Measurements from ENCODE around the gene RPL10.
"Not testable (repeated sequence)": the region's sequence is repeated elsewhere in the genome, so short reads cannot be mapped to it uniquely, and the experiment has no call there.

The RPL10 gene

DNA sequence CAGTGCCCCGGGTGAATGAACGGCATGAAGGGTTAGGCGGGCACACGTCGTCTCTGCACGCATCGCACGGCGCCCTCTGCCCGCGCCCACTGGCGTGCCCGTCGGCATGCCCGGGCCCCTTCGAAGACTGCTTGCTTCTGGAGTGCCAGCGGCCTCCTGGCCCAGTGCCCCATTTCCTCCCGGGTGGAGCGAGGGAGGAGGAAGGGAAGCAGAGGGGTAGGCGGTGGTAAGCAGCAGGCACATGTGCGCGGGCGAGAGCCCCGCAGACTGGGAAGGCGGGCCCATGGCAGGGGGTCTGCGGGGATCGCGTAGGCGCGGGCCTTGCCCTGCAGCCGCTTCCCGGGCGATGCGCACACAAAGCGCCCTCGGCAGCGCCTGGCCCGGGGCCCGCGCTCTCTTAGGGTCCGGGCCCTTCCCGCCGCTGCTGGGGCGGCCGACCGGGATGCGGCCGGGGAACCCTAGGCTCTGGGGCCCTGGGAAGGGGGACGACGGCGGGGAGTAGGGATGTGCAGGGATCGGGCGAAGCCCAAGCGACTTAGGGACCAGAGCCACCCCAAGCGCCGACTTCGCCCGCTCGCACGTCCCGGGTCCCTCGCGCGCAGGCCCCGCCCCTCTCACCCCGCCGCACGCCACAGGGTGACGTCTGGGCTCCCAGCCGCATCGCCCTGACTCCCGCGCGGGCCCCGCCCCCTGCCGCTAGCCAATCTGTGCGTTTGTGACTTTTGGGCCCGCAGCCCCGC lies 19.9 kb upstream of the RPL10 start:
- DNase-seq (ENCODE audit: low read depth) = no peak

DNA sequence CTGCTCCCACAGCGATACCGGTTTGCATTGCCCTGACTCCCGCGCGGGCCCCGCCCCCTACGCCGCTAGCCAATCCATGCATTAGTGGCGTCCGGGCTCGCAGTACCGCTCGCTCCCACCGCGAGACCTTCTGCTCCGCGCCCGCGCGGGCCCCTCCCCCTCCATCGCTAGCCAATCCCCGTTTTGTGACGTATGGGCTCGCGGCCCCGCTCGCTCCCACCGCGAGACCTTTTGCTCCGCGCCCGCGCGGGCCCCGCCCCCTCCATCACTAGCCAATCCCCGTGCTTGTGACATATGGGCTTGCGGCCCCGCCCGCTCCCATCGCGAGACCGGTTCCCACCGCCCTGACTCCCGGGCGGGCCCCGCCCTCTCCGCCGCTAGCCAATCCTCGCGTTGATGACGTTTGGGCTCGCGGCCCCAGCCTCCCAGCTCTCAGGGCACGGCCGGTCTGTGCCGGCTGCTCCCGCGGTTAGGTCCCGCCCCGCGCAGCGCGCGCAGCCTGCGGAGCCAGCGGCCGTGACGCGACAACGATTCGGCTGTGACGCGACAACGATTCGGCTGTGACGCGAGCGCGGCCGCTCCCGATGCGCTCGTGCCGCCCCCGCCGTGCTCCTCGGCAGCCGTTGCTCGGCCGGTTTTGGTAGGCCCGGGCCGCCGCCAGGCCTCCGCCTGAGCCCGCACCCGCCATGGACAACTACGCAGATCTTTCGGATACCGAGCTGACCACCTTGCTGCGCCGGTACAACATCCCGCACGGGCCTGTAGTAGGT lies 19.2 kb upstream of the RPL10 start, which contains the start of gene EMD:
Gene EMD (plus strand): TSS at position 497 of the 770 bp plus-strand sequence. CDS start 190 bp downstream, at position 687.
- DNase-seq (ENCODE audit: low read depth) = peak; percentile 94

DNA sequence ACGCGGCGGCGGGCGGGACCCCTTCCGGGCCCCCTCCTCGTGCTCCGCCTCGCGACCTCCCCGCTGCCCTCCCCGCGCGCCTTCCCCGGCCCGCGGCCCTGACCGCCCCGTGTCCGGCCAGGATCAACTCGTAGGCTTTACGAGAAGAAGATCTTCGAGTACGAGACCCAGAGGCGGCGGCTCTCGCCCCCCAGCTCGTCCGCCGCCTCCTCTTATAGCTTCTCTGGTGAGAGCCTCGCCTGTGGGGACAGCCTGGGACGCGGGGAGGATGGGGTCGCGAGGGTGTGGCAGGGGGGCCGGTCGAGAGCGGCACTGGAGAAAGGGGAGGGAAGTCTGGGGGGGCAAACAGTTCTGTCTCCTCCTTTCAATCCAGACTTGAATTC lies 18.6 kb upstream of the RPL10 start:
- DNase-seq (ENCODE audit: low read depth) = no peak

DNA sequence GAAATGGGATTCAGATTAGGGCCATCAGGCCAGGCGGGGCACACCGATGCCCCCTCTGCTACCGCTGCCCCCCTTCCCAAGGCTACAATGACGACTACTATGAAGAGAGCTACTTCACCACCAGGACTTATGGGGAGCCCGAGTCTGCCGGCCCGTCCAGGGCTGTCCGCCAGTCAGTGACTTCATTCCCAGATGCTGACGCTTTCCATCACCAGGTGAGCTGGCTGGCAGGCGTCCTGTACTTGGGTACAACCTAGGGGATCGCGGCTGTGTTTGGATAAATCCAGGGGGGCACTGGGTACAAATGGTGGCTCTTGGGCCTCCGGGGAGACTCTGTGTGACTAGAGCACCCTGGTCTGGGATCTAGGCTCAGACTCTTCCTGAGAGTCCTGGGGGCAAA lies 18.0 kb upstream of the RPL10 start:
- no peak for DNase-seq (ENCODE audit: low read depth)

DNA sequence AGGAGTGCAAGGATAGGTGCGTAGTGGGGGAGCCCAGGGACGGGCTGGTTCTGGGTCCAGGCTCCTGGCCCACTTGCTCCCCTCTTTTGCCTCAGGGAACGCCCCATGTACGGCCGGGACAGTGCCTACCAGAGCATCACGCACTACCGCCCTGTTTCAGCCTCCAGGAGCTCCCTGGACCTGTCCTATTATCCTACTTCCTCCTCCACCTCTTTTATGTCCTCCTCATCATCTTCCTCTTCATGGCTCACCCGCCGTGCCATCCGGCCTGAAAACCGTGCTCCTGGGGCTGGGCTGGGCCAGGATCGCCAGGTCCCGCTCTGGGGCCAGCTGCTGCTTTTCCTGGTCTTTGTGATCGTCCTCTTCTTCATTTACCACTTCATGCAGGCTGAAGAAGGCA lies 17.4 kb upstream of the RPL10 start:
- DNase-seq (ENCODE audit: low read depth) = no peak

DNA sequence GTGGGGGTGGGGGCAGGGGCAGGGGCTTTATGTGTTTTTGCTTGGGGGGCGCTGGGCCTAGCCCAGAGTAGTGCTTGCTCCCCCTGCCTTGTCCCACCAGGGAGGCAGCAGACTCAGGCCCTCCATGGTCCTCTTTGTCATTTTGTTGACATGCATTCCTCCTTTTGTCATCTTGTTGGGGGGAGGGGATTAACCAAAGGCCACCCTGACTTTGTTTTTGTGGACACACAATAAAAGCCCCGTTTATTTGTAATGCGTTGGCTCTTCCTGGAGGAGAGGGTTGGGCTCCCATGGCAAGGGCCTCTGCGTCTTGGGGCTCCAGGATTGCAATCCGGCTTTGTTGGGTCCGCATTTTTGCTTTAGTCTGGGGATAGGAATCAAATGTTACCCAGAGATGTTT lies 16.9 kb upstream of the RPL10 start:
- no peak for DNase-seq (ENCODE audit: low read depth)

DNA sequence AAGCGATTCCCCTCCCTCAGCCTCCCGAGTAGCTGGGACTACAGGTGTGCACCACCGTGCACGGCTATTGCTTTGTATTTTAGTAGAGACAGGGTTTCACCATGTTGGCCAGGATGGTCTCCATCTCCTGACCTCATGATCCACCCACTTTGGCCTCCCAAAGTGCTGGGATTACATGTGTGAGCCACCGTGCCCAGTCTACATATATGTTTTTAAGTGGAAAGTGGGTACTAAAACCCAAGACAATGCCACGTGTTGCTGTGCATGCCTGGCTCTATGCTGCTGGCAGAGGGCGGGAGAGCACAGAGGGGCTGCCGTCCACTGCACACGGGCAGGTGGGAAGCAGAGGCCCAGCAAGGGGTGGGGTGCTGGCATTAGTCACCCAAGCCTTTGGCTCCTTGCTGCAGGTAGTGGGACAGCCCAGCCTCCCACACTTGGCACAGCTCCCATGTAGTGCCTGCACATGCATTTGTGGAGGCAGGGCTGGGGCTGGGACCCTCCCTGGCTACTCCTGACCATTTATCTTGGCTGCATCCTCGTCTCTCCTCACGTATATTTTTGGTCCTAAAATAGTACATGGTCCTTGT lies 15.6 kb upstream of the RPL10 start:
- no peak for DNase-seq (ENCODE audit: low read depth)

DNA sequence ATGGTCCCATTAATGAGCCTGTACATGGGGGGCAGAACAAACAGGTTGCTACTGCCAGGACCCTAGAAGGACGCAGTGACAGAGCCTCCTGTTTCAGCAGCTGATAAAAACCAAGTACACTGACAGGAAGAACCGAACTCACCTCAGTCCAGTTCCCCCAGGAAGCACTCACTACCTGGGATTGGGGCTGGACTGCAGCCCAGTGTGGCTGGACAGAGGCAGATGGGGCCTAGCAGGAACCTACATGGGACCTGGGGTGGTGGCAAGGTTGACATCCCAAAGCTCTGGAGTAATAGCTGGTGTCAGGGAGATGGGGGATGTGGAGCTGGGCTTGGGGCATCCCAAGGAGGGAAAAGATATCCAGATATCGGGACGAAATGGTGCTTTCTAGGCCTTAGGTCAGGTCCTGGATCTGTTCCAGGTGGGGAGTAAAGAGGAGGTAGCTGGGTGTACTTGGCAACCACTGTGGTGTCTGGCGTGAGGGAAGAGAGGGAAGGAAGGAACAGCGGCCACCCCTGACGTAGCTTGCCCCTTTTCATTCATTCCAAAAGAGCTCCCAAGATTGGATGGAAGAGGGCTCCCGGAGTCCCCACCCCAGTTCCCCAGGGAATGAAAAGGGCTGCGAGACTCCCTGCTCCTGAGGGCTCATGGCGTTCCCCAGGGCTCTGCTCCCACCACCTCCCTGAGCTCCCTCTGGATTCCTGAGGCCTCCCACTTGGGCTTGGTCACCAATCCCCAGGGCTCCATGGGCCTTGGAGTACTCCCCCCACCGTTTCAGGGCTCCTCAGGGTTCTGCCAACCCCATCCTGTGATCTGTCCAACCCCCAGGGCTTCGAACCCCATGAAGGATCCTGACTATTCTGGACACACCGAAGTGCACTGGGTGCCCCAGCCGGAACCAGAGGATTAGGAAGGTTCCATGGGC lies 14.6 kb upstream of the RPL10 start:
- no peak for DNase-seq (ENCODE audit: low read depth)

DNA sequence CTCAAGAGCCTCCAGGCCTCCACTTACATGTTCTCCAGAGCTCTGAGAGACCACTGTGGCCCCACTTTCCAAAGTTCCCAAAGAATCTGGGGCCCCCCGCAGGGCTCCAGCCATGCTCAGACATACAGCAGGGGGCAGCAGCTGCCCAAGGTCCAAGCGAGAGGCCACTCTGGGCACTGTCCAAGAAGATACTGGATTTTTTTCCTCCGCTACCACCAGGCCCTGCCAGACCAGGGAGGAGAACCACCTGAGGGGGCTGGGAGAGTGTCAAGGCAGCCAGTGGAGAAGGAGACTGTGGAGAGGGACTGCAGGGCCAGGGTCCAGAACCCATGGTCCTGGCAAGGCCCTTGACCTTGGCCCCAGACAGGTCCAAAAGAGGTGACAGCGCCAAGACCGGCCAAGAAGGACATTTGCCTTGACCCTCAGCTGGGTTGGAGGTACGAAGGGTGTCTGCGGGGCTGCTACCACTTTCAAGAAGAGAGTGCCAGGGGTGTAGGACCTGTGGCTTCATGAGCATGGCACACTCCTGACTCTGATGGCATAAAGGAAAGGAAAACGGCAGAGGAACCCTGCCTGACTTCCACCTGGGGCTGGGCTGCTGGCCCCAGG lies 13.8 kb upstream of the RPL10 start:
- DNase-seq (ENCODE audit: low read depth) = no peak

DNA sequence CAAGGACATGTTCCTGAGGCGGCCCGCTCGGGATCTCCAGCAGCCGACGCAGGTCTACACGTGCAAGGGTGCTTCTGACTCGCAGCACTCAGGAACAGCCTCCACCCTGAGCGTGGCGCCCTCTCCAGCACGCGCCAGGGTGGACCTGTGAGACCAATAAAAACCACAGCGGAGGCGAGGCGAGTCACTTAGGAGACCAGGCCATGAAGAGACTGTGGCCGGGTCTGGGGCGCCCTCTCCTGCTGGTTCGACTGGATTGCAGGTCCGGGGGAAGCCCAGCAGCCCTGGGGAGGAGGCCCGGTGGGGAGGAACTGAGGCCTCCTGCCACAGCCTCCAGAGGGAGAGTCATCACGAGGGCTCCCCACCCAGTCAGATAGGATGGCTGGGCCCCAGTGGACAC lies 10.1 kb upstream of the RPL10 start:
- DNase-seq (ENCODE audit: low read depth) = not testable (repeated sequence)

DNA sequence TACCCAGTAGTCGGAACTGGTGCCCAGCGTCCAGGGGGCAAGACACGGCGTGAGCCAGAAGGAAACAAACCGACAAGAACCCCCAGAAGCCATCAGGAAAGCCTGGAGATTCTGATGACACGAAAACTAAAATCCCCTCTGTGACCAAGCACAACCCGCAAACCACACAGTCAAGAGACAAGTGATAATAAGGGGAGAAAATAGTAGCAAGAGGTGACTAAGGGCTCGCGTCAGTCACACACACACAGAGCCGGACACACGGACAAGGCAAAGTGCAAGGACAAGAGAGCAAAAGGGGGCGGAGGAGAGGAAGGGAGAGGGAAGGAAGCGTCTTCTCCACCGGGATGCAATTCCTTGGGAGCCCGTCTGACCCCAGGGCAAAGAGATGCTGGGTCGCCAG lies 9.5 kb upstream of the RPL10 start:
- not testable (repeated sequence) for DNase-seq (ENCODE audit: low read depth)

DNA sequence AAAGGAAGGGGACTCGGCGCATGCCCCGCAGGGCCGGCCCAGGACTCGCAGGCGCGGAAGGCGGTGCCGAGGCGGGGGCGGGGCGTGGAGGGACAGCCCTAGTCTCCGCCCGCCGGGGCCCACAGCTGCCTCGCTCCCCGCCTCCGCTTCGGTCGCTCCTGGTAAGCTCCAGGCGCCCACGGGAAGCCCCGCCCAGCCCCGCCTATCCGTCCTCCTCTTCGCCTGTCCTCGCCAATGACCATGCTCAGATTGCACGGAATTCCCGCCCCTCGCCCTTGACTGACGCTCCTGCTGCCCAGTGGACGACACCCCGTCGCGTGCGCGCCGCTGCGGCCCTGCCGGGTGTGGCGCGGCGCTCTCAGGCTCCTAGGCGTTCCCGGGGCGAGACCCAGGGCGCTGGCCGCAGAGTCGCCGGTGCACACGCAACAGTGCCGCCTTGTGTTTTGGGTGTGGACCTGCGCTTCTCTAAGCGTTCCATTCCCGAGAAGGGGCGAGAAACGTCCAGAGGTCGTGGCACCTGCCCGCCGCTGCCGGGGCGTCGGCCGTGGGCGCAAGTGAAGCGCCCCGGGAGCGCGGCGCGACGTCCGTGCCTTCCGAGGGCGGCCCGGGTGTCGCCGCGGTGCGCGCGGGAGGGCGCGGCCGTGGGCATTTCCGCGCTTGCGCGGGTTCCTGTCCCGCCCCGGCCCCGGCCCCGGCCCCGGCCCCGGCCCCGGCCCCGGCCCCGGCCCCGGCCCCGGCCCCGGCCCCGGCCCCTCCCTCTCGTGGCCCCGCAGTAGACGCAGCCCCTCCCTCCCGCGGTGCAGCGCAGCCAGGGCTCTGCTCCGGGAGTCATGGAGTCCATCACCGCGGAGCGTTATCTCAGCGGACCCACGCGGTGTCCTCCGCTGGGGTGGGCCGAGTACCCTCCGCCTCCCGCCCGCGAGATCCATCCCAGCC lies 8.1 kb upstream of the RPL10 start:
- not testable (repeated sequence) for DNase-seq (ENCODE audit: low read depth)

DNA sequence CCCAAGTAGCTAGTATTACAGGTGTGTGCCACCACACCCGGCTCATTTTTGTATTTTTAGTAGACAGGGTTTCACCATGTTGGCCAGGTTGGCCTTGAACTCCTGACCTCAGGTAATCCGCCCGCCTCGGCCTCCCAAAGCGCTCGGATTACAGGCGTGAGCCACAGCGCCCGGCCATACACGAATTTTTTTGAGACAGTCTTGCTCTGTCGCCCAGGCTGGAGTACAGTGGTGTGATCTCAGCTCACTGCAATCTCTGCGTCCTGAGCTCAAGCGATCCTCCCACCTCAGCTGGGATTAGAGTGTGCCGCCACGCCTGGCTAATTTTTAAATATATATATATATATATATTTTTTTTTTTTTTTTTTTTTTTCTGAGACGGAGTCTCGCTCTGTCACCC lies 1.8 kb upstream of the RPL10 start:
- DNase-seq (ENCODE audit: low read depth) = not testable (repeated sequence)

DNA sequence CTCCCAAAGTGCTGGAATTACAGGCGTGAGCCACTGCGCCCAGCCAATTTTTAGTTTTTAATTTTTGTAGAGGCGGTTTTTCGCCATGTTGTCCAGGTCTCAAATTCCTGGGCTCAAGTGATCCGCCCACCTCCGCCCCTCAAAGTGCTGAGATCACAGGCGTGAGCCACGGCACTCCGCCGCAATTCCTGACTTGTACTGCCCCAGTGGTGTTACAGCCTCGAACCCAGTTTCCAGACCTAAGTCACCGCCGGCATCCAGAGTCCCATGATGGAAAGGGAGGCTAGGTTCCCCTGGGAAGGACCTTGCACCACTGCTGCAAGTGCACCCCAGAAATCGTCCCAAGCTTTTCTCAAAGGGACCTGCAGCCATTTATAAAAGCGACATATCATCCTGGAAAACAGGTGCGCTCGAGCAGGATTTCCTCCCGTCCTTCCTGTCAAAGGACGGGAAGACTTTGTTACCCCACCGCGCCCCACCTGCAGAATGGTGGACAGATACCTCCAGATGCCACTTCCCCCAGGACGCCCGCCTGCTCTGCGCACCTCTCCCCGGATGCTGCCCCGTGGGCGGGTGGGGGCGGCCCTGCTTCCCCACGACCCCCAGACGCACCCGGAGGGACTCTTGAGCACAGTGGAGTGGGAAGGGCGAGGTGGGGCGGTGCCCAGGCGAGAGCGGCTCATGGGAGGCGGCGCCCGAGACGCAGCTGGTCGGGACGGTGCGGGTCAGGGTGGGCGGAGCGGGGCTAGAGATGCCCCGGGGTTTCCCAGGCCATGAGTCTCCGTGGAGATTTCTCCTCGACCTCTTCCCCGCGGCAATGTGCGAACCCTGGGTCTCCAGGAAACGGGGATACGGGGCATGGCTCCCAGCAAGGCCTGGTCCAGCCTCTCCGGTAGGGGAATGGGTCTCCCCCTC lies 947 bp upstream of the RPL10 start:
- DNase-seq (ENCODE audit: low read depth) = no peak

DNA sequence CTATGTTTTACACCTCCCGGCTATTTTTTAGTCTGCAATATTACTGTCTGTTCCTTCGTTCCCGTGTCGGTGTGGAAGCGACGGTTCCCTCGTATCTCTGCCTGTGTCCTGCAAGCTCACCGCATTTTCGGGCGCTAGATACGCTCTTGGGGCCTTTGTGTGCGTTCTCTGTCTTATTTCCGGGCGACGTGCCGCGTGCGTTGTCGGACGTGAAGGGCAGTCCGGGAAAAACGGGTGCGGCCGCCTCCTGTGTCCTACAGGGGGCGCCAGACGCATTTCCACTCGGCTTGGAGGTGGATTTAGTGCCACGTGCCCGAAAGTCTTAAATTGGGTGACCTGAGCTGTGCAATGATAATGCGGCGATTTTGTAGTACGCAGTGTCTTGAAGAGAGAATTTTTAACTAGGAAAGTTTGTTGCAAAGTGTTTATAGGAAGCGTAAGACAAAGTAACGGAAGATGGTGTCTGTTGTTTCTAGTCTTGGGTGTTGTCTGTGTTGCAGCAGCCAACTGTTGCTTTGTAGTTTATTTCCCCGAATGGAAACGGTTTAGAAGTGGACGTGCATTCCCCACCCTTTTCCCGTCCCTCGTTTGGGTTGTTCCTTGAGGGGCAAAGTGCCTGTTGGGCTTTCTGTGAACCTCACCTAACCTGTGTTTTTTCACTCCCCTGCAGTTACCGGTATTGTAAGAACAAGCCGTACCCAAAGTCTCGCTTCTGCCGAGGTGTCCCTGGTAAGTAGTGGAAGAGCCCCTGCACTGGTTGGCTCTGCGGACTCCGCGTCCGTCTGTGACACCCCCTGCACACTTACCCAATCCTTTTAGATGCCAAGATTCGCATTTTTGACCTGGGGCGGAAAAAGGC lies 720 bp downstream of the RPL10 start:
- DNase-seq (ENCODE audit: low read depth) = peak; percentile 73

DNA sequence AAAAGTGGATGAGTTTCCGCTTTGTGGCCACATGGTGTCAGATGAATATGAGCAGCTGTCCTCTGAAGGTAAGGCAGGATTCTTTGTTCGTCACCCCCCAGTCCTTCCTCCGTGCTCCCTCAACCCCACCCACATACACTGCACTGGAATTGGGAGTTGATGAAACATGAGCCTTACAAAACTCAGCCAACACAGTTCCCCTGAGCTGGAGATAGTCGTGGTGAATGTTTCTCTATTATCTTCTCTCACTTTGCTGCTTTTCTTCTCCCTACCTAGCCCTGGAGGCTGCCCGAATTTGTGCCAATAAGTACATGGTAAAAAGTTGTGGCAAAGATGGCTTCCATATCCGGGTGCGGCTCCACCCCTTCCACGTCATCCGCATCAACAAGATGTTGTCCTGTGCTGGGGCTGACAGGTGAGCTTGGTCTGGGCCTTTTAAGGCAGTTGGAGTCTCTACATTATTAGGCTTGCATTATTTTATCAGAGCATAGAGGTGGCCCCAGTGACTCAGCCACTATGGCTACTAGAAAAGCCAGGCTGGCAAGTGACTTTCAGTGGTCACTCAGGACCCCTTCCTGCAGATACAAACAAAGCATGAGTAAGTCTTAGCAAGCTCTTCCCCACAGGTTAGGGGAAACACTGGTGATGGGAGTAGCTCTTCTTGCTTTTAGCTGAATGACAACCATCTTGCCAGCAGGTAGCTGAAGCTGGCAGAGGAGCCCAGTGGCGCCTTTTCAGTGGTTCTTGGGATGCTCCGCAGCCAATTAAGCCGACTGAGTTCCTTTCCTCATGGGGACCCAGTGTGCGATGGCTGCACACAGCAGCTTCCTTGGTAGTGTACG lies 1.6 kb downstream of the RPL10 start:
- DNase-seq (ENCODE audit: low read depth) = no peak

DNA sequence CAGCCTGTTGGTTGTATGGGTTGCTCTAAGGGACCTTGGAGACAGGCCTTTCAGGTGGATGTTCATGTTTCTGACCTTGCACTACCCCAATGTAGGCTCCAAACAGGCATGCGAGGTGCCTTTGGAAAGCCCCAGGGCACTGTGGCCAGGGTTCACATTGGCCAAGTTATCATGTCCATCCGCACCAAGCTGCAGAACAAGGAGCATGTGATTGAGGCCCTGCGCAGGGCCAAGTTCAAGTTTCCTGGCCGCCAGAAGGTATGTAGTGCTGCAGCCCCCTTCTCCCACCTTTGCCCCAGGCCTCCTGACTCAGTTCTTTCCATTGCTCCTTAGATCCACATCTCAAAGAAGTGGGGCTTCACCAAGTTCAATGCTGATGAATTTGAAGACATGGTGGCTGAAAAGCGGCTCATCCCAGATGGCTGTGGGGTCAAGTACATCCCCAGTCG lies 2.2 kb downstream of the RPL10 start:
- not testable (repeated sequence) for DNase-seq (ENCODE audit: low read depth)

Measured in T follicular helper cell (primary cell).